WTC11 (cell line): ENCODE data around the gene MADCAM1. TPM values are rescaled to one million over a fixed set of nuclear protein-coding genes. Genes with fewer than 3 reads are reported as not detected.

Source experiments
- ATAC-seq: fragments of 200-7000 bp; cut with Tn5 transposase; 2 replicates; pipeline ENCODE4 v1.10.0; 2021; ENCODE audit warnings: mild to moderate bottlenecking, moderate library complexity
- CTCF ChIA-PET: fragments of 300-600 bp; sonication (Branson Sonifier 250); formaldehyde crosslinking; loops from one replicate; lab custom pipeline; 2021; ENCODE audit warnings: antibody characterized with exemption; lab: Charles Lee
- POLR2A ChIA-PET: fragments of 350-600 bp; sonication (Branson Sonifier 250); formaldehyde crosslinking; loops from one replicate; lab custom pipeline; 2021; ENCODE audit warnings: antibody characterized with exemption; lab: Charles Lee
- DNase-seq: peaks from one replicate; pipeline ENCODE4 v3.0.0; 2021; ENCODE audit warnings: low spot score
- H3K27ac Mint-ChIP-seq: 2 replicates; pipeline ENCODE4 v1.8.0; 2021; ENCODE audit warnings: mixed read lengths
- H3K27me3 Mint-ChIP-seq: 2 replicates; pipeline ENCODE4 v1.8.0; 2021; ENCODE audit warnings: low read depth, mild to moderate bottlenecking, moderate library complexity, mixed read lengths
- H3K36me3 Mint-ChIP-seq: 2 replicates; pipeline ENCODE4 v1.8.0; 2021; ENCODE audit warnings: mixed read lengths
- H3K4me1 Mint-ChIP-seq: 2 replicates; pipeline ENCODE4 v1.8.0; 2022; ENCODE audit warnings: mixed read lengths
- H3K4me3 Mint-ChIP-seq: 2 replicates; pipeline ENCODE4 v1.8.0; 2021; ENCODE audit warnings: mild to moderate bottlenecking, moderate library complexity, mixed read lengths
- H3K9me3 Mint-ChIP-seq: 2 replicates; pipeline ENCODE4 v1.8.0; 2021; ENCODE audit warnings: mixed read lengths
- ARID4B ChIP-seq: sonication (generic); formaldehyde crosslinking; IDR thresholded peaks from 2 replicates; pipeline ENCODE4 v1.8.0; 2023; ENCODE audit warnings: missing genetic modification reagents, mild to moderate bottlenecking, borderline replicate concordance
- ATF3 ChIP-seq: sonication (generic); formaldehyde crosslinking; conservative IDR thresholded peaks from 2 replicates; pipeline ENCODE4 v1.8.1; 2022; ENCODE audit warnings: mild to moderate bottlenecking, missing genetic modification reagents
- ERG ChIP-seq: fragments of 250-450 bp; sonication (Bioruptor Pico); IDR thresholded peaks from 2 replicates; pipeline ENCODE4 v1.8.0; 2021; ENCODE audit warnings: mild to moderate bottlenecking
- FOXK1 ChIP-seq: sonication (generic); formaldehyde crosslinking; IDR thresholded peaks from 2 replicates; pipeline ENCODE4 v1.8.0; 2022; ENCODE audit warnings: mild to moderate bottlenecking, moderate library complexity, missing genetic modification reagents
- GRHL2 ChIP-seq: fragments of 250-450 bp; sonication (Bioruptor Pico); IDR thresholded peaks from 2 replicates; pipeline ENCODE4 v1.8.0; 2022; ENCODE audit warnings: mild to moderate bottlenecking, moderate library complexity; ENCODE audit not compliant: insufficient replicate concordance, severe bottlenecking
- GTF2I ChIP-seq: fragments of 250-450 bp; sonication (Bioruptor Pico); conservative IDR thresholded peaks from 2 replicates; pipeline ENCODE4 v1.4.0; 2021; ENCODE audit warnings: mild to moderate bottlenecking
- HMGA2 ChIP-seq: fragments of 250-450 bp; sonication (Bioruptor Pico); IDR thresholded peaks from 2 replicates; pipeline ENCODE4 v1.4.0; 2021; ENCODE audit warnings: mild to moderate bottlenecking, moderate library complexity
- HMGXB4 ChIP-seq: sonication (generic); formaldehyde crosslinking; IDR thresholded peaks from 2 replicates; pipeline ENCODE4 v1.8.1; 2023; ENCODE audit warnings: mild to moderate bottlenecking, moderate library complexity, missing genetic modification reagents
- MLX ChIP-seq: sonication (generic); formaldehyde crosslinking; IDR thresholded peaks from 2 replicates; pipeline ENCODE4 v1.8.1; 2023; ENCODE audit warnings: mild to moderate bottlenecking, missing genetic modification reagents, moderate library complexity
- NFYB ChIP-seq: sonication (generic); formaldehyde crosslinking; conservative IDR thresholded peaks from 2 replicates; pipeline ENCODE4 v1.8.0; 2022; ENCODE audit warnings: low read depth, missing genetic modification reagents
- RORB ChIP-seq: fragments of 250-450 bp; sonication (Bioruptor Pico); IDR thresholded peaks from 2 replicates; pipeline ENCODE4 v1.9.0; 2021; ENCODE audit warnings: mild to moderate bottlenecking
- SP1 ChIP-seq: sonication (generic); formaldehyde crosslinking; conservative IDR thresholded peaks from 2 replicates; pipeline ENCODE4 v1.8.1; 2022; ENCODE audit warnings: missing genetic modification reagents
- ZNF121 ChIP-seq: sonication (generic); formaldehyde crosslinking; IDR thresholded peaks from 2 replicates; pipeline ENCODE4 v1.8.0; 2023; ENCODE audit warnings: missing genetic modification reagents
- ZNF263 ChIP-seq: sonication (generic); formaldehyde crosslinking; IDR thresholded peaks from 2 replicates; pipeline ENCODE4 v1.8.1; 2022; ENCODE audit warnings: low read depth, mild to moderate bottlenecking, moderate library complexity, missing genetic modification reagents
- ZNF317 ChIP-seq: sonication (generic); formaldehyde crosslinking; IDR thresholded peaks from 2 replicates; pipeline ENCODE4 v1.8.1; 2023; ENCODE audit warnings: low read depth, mild to moderate bottlenecking, moderate library complexity, missing genetic modification reagents, borderline replicate concordance
- ZNF416 ChIP-seq: fragments of 250-450 bp; sonication (Bioruptor Pico); IDR thresholded peaks from 2 replicates; pipeline ENCODE4 v1.9.0; 2021; ENCODE audit warnings: mild to moderate bottlenecking, inconsistent platforms
- total RNA-seq: library from RNA; stranded (reverse); gene quantifications from 3 replicates; pipeline ENCODE4 v1.2.3, GENCODE V29; 2021
- TF ChIP-seq, protein P1 (sequence below): sonication (generic); formaldehyde crosslinking; IDR thresholded peaks from 2 replicates; pipeline ENCODE4 v1.8.1; 2023; ENCODE audit warnings: mild to moderate bottlenecking, missing genetic modification reagents, moderate library complexity
- TF ChIP-seq, protein P2 (sequence below): sonication (generic); formaldehyde crosslinking; IDR thresholded peaks from 2 replicates; pipeline ENCODE4 v1.8.1; 2022; ENCODE audit warnings: mild to moderate bottlenecking, moderate library complexity, missing genetic modification reagents

The MADCAM1 gene
- total RNA-seq, 1 experiment from 2014 or later: 4.7 TPM

DNA sequence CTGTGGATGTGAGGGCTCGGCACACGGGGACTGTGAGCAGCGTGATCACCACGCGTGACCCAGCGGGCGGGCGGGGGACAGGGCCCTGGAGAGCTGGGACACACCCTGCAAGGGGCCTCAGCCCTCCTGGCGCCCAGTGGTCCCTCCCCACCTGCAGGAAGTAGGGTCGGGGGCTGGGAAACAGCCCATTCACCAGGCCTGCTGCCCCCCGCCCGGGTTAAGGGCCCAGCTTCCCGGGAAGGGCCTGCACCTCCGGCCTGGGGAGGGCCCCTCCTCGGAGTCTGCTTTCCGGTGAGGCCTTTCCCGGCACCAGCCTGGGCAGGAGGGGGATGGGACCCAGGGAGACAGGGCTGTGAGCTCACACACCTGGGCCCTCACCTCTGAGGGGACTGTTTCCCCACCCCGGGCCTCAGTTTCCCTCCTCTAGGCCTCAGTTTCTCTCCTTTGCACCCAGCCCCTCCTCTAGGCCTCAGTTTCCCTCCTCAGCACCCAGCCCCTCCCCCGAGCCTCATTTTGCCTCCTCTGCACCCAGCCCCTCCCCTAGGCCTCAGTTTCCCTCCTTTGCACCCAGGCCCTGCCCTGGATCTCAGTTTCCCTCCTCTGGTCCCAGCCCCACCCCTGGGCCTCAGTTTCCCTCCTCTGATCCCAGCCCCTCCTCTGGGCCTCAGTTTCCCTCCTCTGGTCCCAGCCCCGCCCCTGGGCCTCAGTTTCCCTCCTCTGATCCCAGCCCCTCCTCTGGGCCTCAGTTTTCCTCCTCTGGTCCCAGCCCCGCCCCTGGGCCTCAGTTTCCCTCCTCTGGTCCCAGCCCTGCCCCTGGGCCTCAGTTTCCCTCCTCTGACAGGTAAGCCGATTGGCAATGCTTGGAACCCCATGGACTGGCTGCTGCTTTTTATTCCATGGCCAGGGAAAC, 1.9 kb upstream of the MADCAM1 start:
- Mint-ChIP-seq H3K4me1 (peaks cover 15% of the 10 kb centered on the region), H3K27me3 (peaks cover 32% of the 10 kb centered on the region), H3K36me3 (no peaks in the 10 kb centered on the region), H3K4me3 (no peak overlapping the region), H3K27ac (no peak overlapping the region), H3K9me3 (peaks cover 3% of the 10 kb centered on the region)
- ChIA-PET CTCF (interaction anchor here (0.9 to 3.6 kb wide), 12 partner anchors 12 to 228 kb away, joined by 3 to 46 read pairs (median 5); no protein-coding TSS in a partner anchor), POLR2A (interaction anchor here (0.8 kb wide), 1 partner anchor 12 kb away, joined by 3 read pairs; no protein-coding TSS in a partner anchor)
- TF ChIP-seq SP1 (CRISPR knock-in tag): no peak
- TF ChIP-seq, protein P1, sequence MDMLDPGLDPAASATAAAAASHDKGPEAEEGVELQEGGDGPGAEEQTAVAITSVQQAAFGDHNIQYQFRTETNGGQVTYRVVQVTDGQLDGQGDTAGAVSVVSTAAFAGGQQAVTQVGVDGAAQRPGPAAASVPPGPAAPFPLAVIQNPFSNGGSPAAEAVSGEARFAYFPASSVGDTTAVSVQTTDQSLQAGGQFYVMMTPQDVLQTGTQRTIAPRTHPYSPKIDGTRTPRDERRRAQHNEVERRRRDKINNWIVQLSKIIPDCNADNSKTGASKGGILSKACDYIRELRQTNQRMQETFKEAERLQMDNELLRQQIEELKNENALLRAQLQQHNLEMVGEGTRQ (CRISPR knock-in tag): 0 out of 2 replicates have a peak, but pooled peaks have one; percentile 8
- no peak for ATAC-seq
- DNase-seq: no peak

DNA sequence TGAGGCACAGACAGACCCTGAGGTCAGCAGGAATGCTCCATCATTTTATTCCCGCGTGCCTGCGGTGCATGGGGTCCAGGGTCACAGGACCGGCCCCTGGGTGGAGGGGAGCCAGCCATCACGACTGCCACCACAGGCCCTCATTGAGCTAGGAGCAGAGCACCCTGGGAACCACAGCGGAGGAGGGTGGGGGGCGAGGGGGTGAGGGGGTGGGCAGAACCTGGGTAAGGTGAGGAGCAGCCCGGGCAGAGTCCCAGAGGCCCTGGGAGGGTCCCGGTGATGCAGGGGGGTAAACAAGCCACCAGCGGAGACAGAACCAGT, 1.2 kb upstream of the MADCAM1 start:
- TF ChIP-seq RORB (CRISPR knock-in tag) (no peak), HMGXB4 (CRISPR knock-in tag) (0 out of 2 replicates have a peak, but pooled peaks have one; percentile 11)
- Mint-ChIP-seq H3K27me3 (peaks cover 33% of the 10 kb centered on the region), H3K9me3 (peaks cover 3% of the 10 kb centered on the region), H3K4me3 (no peak overlapping the region), H3K27ac (no peak overlapping the region), H3K36me3 (no peaks in the 10 kb centered on the region), H3K4me1 (peaks cover 12% of the 10 kb centered on the region)
- no peak for DNase-seq
- CTCF ChIA-PET: interaction anchor here (0.6 to 3.6 kb wide), 27 partner anchors 9 to 229 kb away, joined by 3 to 46 read pairs (median 3); partner anchors contain the start of gene C2CD4C
- POLR2A ChIA-PET: interaction anchor here (0.8 kb wide), 1 partner anchor 12 kb away, joined by 3 read pairs; no protein-coding TSS in a partner anchor
- no peak for ATAC-seq

DNA sequence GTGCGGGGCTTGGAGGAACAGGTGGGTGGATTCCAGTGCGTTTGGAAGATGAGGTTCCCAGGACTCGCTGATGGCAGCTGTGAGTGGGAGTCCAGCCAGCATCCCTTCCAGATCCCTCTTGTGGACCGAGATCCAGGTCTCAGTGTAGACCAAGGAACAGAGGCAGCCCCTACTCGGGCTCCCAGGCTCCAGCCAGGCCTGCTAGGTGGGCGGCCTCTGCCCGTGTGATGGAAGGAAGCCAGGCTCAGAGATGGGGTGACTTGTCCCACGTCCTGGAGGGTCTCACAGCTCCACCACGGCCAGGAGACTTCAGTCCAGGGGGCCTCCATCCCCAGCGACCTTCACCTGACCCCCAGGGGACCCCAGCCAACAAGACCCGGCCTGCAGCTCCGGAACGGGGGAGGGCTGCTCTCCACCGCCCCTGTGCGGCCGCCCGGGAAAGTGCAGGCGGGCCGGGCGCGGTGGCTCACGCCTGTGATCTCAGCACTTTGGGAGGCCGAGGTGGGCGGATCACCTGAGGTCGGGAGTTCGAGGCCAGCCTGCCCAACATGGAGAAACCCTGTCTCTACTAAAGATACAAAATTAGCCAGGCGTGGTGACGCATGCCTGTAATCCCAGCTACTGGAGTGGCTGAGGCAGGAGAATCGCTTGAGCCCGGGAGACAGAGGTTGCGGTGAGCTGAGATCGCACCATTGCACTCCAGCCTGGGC, 729 bp upstream of the MADCAM1 start:
- peaks cover 33% of the 10 kb centered on the region for H3K27me3 Mint-ChIP-seq
- peaks cover 8% of the 10 kb centered on the region for H3K4me1 Mint-ChIP-seq
- ATAC-seq (peak; percentile 55), DNase-seq (peak; percentile 82)
- H3K4me3 Mint-ChIP-seq: peak overlapping the region; percentile 64
- H3K27ac Mint-ChIP-seq: no peak overlapping the region
- no peaks in the 10 kb centered on the region for H3K36me3 Mint-ChIP-seq
- ChIA-PET POLR2A (no interaction called here), CTCF (interaction anchor here (0.6 to 3.6 kb wide), 29 partner anchors 9 to 229 kb away, joined by 3 to 46 read pairs (median 3); partner anchors contain the start of genes C2CD4C and CDC34)
- H3K9me3 Mint-ChIP-seq: peaks cover 3% of the 10 kb centered on the region
- TF ChIP-seq ARID4B: no peak
- TF ChIP-seq HMGA2 (CRISPR knock-in tag): no peak
- TF ChIP-seq SP1 (CRISPR knock-in tag): no peak
- no peak for TF ChIP-seq ERG (CRISPR knock-in tag)
- TF ChIP-seq MLX (CRISPR knock-in tag): no peak
- no peak for TF ChIP-seq NFYB (CRISPR knock-in tag)
- TF ChIP-seq, protein P2, sequence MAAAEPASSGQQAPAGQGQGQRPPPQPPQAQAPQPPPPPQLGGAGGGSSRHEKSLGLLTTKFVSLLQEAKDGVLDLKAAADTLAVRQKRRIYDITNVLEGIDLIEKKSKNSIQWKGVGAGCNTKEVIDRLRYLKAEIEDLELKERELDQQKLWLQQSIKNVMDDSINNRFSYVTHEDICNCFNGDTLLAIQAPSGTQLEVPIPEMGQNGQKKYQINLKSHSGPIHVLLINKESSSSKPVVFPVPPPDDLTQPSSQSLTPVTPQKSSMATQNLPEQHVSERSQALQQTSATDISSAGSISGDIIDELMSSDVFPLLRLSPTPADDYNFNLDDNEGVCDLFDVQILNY: peak; percentile 40; the same call in 1 of the 2 replicates
- TF ChIP-seq GRHL2 (CRISPR knock-in tag): no peak
- TF ChIP-seq ZNF263 (CRISPR knock-in tag): no peak
- TF ChIP-seq FOXK1 (CRISPR knock-in tag): no peak
- TF ChIP-seq ZNF317 (CRISPR knock-in tag): no peak
- TF ChIP-seq ZNF416 (CRISPR knock-in tag): no peak
- TF ChIP-seq GTF2I (CRISPR knock-in tag): peak; percentile 68; the same call in 1 of the 2 replicates
- TF ChIP-seq ATF3 (CRISPR knock-in tag): no peak
- TF ChIP-seq ZNF121 (CRISPR knock-in tag): no peak
